K562 (cell line): ENCODE results near the gene CGA. TPM values are rescaled to one million over a fixed set of nuclear protein-coding genes. Genes with fewer than 3 reads are reported as not detected.

Experiments used
- ATAC-seq: fragments of 200-7000 bp; cut with Tn5 transposase; 3 replicates; pipeline ENCODE4 v1.9.1; 2020; ENCODE audit warnings: moderate library complexity
- BruUV-seq: library from RNA; stranded (reverse); fragments of 400-500 nt; replicated peaks from 2 replicates; lab custom pipeline; 2021; lab: Mats Ljungman, UMichigan
- CTCF ChIA-PET: fragments of 300-600 bp; formaldehyde crosslinking; extraction: SDS; loops from one replicate; lab custom pipeline; 2021; ENCODE audit warnings: low intra/inter-chr PET ratio; lab: Yijun Ruan, JAX
- POLR2A ChIA-PET: fragments of 300-600, 350-650 bp; sonication (Branson Sonifier 250); formaldehyde crosslinking; extraction: SDS; loops from one replicate; lab custom pipeline; 2021; ENCODE audit warnings: antibody characterized with exemption, inconsistent platforms; lab: Yijun Ruan, JAX
- DNase-seq, 4 experiments: peaks; one replicate each; pipeline versions ENCODE4 v3.0.0 to v3.0.0-alpha.2; 2011 to 2018; ENCODE audit warnings: low spot score in 3 of 4, mixed read lengths in 3 of 4; ENCODE audit errors: extremely low read depth in 1 of 4
- FAIRE-seq: peaks from 2 replicates; lab custom pipeline; 2011; peaks lifted over from hg19 to GRCh38; lab: Jason Lieb, UNC
- H2AFZ ChIP-seq: 2 replicates; pipeline ENCODE4 v1.6.0; 2011; ENCODE audit warnings: low read depth, low read length, control low read depth, inconsistent platforms
- H3K27ac ChIP-seq: fragments of 200-600 bp; 3 replicates; pipeline ENCODE4 v1.8.0; 2011; ENCODE audit warnings: low read depth, mild to moderate bottlenecking, control low read depth, inconsistent platforms, low read length, moderate library complexity, mixed read lengths; ENCODE audit errors: extremely low read depth
- H3K27me3 ChIP-seq, 2 experiments: fragments of 300-600 bp in 1 of 2; 2 replicates in 1 of 2; 3 replicates in 1 of 2; pipeline versions ENCODE4 v1.6.0 to v1.8.0; 2011; ENCODE audit warnings: inconsistent platforms in 2 of 2, low read length in 2 of 2, mild to moderate bottlenecking in 1 of 2, mixed read lengths in 1 of 2, moderate library complexity in 1 of 2; ENCODE audit not compliant: control insufficient read depth in 2 of 2, insufficient read depth in 2 of 2
- H3K36me3 ChIP-seq: fragments of 300-600 bp; 3 replicates; pipeline ENCODE4 v1.8.0; 2011; ENCODE audit warnings: mild to moderate bottlenecking, low read length, inconsistent platforms; ENCODE audit not compliant: control insufficient read depth, insufficient read depth
- H3K4me1 ChIP-seq, 2 experiments: fragments of 200-600 bp in 1 of 2; replicated peaks in 1 of 2; 2 replicates in 1 of 2; 3 replicates in 1 of 2; pipeline versions ENCODE4 v1.5.1 to v1.8.0; 2011; ENCODE audit warnings: inconsistent platforms in 2 of 2, low read length in 2 of 2, mild to moderate bottlenecking in 1 of 2, mixed read lengths in 1 of 2, moderate library complexity in 1 of 2; ENCODE audit not compliant: control insufficient read depth in 2 of 2, insufficient read depth in 2 of 2
- H3K4me2 ChIP-seq: 2 replicates; pipeline ENCODE4 v1.6.1; 2011; ENCODE audit warnings: low read length, control low read depth, inconsistent platforms, mixed read lengths; ENCODE audit not compliant: insufficient read depth
- H3K4me3 ChIP-seq: fragments of 200-600 bp; sonication (generic), shearing (Covaris generic); 2 replicates; pipeline ENCODE4 v1.5.1; 2016; ENCODE audit warnings: control low read depth, inconsistent platforms
- H3K79me2 ChIP-seq: fragments of 200-600 bp; 3 replicates; pipeline ENCODE4 v1.8.0; 2011; ENCODE audit warnings: low read length, inconsistent platforms; ENCODE audit not compliant: control insufficient read depth, insufficient read depth
- H3K9ac ChIP-seq, 2 experiments: 2 replicates each; pipeline versions ENCODE4 v1.6.0 to v1.6.1; 2011; ENCODE audit warnings: low read depth in 2 of 2, low read length in 2 of 2, control low read depth in 1 of 2, inconsistent platforms in 1 of 2, mild to moderate bottlenecking in 1 of 2, mixed read lengths in 1 of 2; ENCODE audit not compliant: insufficient read depth in 1 of 2
- H3K9me1 ChIP-seq: one replicate; pipeline ENCODE4 v1.6.0; 2011; ENCODE audit warnings: inconsistent platforms, mild to moderate bottlenecking, low read length, moderate library complexity; ENCODE audit not compliant: control insufficient read depth, insufficient read depth
- H3K9me3 ChIP-seq: replicated peaks from 2 replicates; pipeline ENCODE4 v1.5.1; 2011; ENCODE audit warnings: low read depth, low read length, inconsistent platforms; ENCODE audit not compliant: control insufficient read depth, insufficient read depth
- H4K20me1 ChIP-seq: replicated peaks from 2 replicates; pipeline ENCODE4 v1.6.1; 2011; ENCODE audit warnings: low read length, inconsistent platforms, mixed read lengths; ENCODE audit not compliant: control insufficient read depth, insufficient read depth
- ARID2 ChIP-seq: fragments of 450-650 bp; IDR thresholded peaks from 2 replicates; pipeline ENCODE4 v1.6.1; 2017; ENCODE audit warnings: antibody characterized with exemption, mild to moderate bottlenecking
- CBFA2T2 ChIP-seq: fragments of 450-650 bp; conservative IDR thresholded peaks from 2 replicates; pipeline ENCODE4 v1.6.1; 2017; ENCODE audit warnings: mild to moderate bottlenecking
- ELK1 ChIP-seq: sonication (generic); formaldehyde crosslinking; IDR thresholded peaks from 2 replicates; pipeline ENCODE4 v1.8.1; 2022; ENCODE audit warnings: missing genetic modification reagents
- ID3 ChIP-seq, 2 experiments: fragments of 250-450 bp in 1 of 2; fragments of 450-650 bp in 1 of 2; sonication (Bioruptor Pico) in 1 of 2; IDR thresholded peaks; 2 replicates each; pipeline versions ENCODE4 v1.6.1 to v1.8.0; 2016 to 2021; ENCODE audit warnings: mild to moderate bottlenecking in 2 of 2, moderate library complexity in 2 of 2, missing compliant biosample characterization in 1 of 2, missing genetic modification characterization in 1 of 2
- MBD1 ChIP-seq: fragments of 250-450 bp; sonication (Bioruptor Pico); IDR thresholded peaks from 2 replicates; pipeline ENCODE4 v1.8.0; 2022; ENCODE audit warnings: inconsistent platforms
- POLR2H ChIP-seq: IDR thresholded peaks from 2 replicates; pipeline ENCODE4 v1.6.1; 2016; ENCODE audit warnings: missing genetic modification characterization, low read depth, mild to moderate bottlenecking, control low read depth, missing compliant biosample characterization, moderate library complexity
- RAD51 ChIP-seq: fragments of 450-650 bp; IDR thresholded peaks from 2 replicates; pipeline ENCODE4 v1.7.1; 2016; ENCODE audit warnings: low read depth, mild to moderate bottlenecking, borderline replicate concordance
- TFE3 ChIP-seq: fragments of 450-650 bp; formaldehyde crosslinking; IDR thresholded peaks from 2 replicates; pipeline ENCODE4 v1.4.0; 2020; ENCODE audit warnings: mild to moderate bottlenecking, mixed read lengths
- TOE1 ChIP-seq, 2 experiments: fragments of 450-650 bp in 1 of 2; sonication (generic) in 1 of 2; formaldehyde crosslinking in 1 of 2; IDR thresholded peaks; 2 replicates each; pipeline versions ENCODE4 v1.7.1 to v1.8.0; 2016 to 2022; ENCODE audit warnings: borderline replicate concordance in 2 of 2, mild to moderate bottlenecking in 2 of 2, antibody characterized with exemption in 1 of 2, inconsistent platforms in 1 of 2, low read depth in 1 of 2, missing genetic modification reagents in 1 of 2, moderate library complexity in 1 of 2
- USF2 ChIP-seq: sonication (generic); formaldehyde crosslinking; IDR thresholded peaks from 2 replicates; pipeline ENCODE4 v1.5.0; 2020; ENCODE audit warnings: missing genetic modification reagents
- WGBS: fragments of 100-300 bp; shearing (Covaris generic); methylation state at CpG from one replicate; pipeline ENCODE4 v1.1.6; 2016; ENCODE audit warnings: low coverage, mixed read lengths; ENCODE audit not compliant: insufficient coverage; ENCODE audit errors: missing lambda C conversion rate; 5-methylcytosine and 5-hydroxymethylcytosine counted together
- in situ Hi-C: fragments of 300-500 bp; cut with MboI; formaldehyde crosslinking; loops from 4 replicates; pipeline ENCODE4 v1.15.0; 2018; ENCODE audit warnings: inconsistent platforms, mixed read lengths
- intact Hi-C: fragments of 100-400 bp; cut with micrococcal nuclease; formaldehyde crosslinking; loops from 2 replicates; pipeline ENCODE4 v1.14.2; 2022
- polyA plus RNA-seq, 8 experiments: library from polyadenylated mRNA; depleted of rRNA in 4 of 8; stranded (reverse) in 5 of 8; unstranded in 3 of 8; fragments of >200 nt; fragmentation: Nextera tagmentation in 2 of 8; fragmentation: Illumina TruSeq in 1 of 8; extraction: Ambion mirVana in 2 of 8; extraction: Trizol in 1 of 8; gene quantifications; 2 replicates each; pipeline versions ENCODE4 v1.2.1 to v1.2.3, GENCODE V29; 2011 to 2014; ENCODE audit warnings: inconsistent platforms in 1 of 8, missing spikeins in 1 of 8
- total RNA-seq, 7 experiments: library from RNA; depleted of rRNA in 6 of 7; stranded (reverse); fragments of >200 nt in 6 of 7; fragmentation: Illumina TruSeq in 2 of 7; extraction: Trizol in 2 of 7; gene quantifications; 2 replicates each; pipeline versions ENCODE4 v1.2.1 to v1.2.3, GENCODE V29; 2011 to 2021; ENCODE audit warnings: low replicate concordance in 1 of 7

CGA gene
- total and polyA plus RNA-seq, 9 of the 15 experiments (the other 6 are each of a cell fraction or from before 2014, with no cell fraction given), result 0.13 to 0.24 TPM; not detected in 7

GRCh38 chr6:87049779-87050178 lies 45.1 kb downstream of the CGA start (continued):
- TF ChIP-seq ID3 (CRISPR knock-in tag; IDR thresholded peaks at IDR 0.05) (no peak), ID3 (tag; IDR thresholded peaks at IDR 0.05) (no peak), MBD1 (no peak), ELK1 (CRISPR knock-in tag) (no peak)
- TF ChIP-seq, all 486 proteins: peak for 0

DNA sequence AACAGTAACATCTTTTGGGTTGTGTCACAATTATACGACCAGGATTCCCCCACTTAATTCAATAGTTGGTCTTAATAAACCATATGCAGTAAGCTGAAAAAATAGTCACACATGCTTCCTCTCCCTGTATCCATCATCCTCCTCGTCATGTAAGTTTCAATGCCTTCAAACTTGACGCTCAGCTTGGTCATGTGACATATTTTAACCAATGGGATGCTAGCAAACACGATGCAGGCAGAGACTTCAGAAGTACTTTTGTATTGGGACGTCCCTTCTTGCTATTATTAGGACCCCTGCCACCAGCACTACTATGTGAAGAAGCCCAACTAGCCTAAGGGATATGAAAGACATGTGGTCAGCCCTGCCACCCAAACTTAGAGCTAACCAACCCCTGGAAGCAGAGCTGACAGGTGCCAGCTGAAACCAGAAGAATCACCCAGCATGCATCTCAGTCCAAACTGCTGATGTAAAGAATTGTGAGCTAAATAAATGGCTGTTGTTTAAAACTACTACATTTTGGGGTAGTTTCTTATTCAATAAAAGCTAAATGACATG lies 49.3 kb downstream of the CGA start:
- Histone ChIP-seq H3K4me3 (no peak overlapping the region), H3K36me3 (no peaks in the 10 kb centered on the region), H3K79me2 (no peaks in the 10 kb centered on the region), H3K9ac (no peak overlapping the region), H3K9me3 (no peaks in the 10 kb centered on the region), H3K27ac (no peak overlapping the region), H2AFZ (0 out of 2 replicates have a peak overlapping the region, but pooled peaks have one; percentile 9), H4K20me1 (no peaks in the 10 kb centered on the region), H3K4me2 (no peak overlapping the region), H3K27me3 (no peaks in the 10 kb centered on the region), H3K4me1 (no peaks in the 10 kb centered on the region), H3K9me1 (no peaks in the 10 kb centered on the region)
- ChIA-PET POLR2A (no interaction called here), CTCF (no interaction called here)
- TF ChIP-seq CBFA2T2 (0 out of 2 replicates have a peak, but pooled peaks have one; percentile 5), RAD51 (peak; percentile 40; the same call in 1 of the 2 replicates), ARID2 (no peak), POLR2H (tag) (no peak), USF2 (CRISPR knock-in tag) (peak; percentile 57), TOE1 (IDR thresholded peaks at IDR 0.05; ENCODE audit: borderline replicate concordance) (peak; percentile 55; the same call in 1 of the 2 replicates), TOE1 (CRISPR knock-in tag; IDR thresholded peaks at IDR 0.05; ENCODE audit: borderline replicate concordance, low read depth) (no peak), TFE3 (CRISPR knock-in tag) (peak; percentile 78)
- intact Hi-C loops, result no loop called here
- in situ Hi-C loops, result no loop called here
- FAIRE-seq (no peak), DNase-seq (peak in 3 of 4 experiments; percentile 15 to 52 (median 51)), ATAC-seq (no peak)
- BruUV-seq, result no TSS peak
- WGBS, result 0% methylated on average over 5 of the region's 5 CpGs
